Loucy (cell line): ENCODE measurements around the gene BCL11A.

Source experiments
- EZH2phosphoT487 ChIP-seq: fragments of 200-600 bp; IDR thresholded peaks from 2 replicates; pipeline ENCODE4 v1.6.1; 2018; ENCODE audit warnings: antibody characterized with exemption, mild to moderate bottlenecking, moderate library complexity, borderline replicate concordance
- TF ChIP-seq, protein P1 (sequence below): fragments of 200-600 bp; sonication (generic); conservative IDR thresholded peaks from 2 replicates; pipeline ENCODE4 v1.5.1; 2014; ENCODE audit warnings: mild to moderate bottlenecking, antibody characterized with exemption, low read length

DNA sequence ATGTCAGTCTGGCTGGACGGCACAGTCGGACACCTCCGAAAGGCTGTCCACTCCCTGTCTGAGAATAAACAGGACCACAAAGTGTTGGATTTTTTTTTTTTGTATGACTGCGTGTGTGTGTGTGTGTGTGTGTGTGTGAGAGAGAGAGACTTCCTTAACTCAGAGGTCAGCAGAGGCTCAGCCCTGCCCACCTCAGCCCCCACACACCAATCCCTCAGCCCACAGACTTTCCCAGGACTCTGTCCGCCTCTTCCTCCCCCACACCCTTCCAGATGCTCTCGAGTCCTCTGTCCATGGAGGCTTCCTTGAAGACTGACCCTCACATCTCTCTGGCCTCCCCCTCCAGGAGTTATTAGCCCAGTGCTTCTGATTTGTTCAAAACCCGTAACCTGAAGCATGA, 147.3 kb downstream of the BCL11A start:
- TF ChIP-seq, protein P1, sequence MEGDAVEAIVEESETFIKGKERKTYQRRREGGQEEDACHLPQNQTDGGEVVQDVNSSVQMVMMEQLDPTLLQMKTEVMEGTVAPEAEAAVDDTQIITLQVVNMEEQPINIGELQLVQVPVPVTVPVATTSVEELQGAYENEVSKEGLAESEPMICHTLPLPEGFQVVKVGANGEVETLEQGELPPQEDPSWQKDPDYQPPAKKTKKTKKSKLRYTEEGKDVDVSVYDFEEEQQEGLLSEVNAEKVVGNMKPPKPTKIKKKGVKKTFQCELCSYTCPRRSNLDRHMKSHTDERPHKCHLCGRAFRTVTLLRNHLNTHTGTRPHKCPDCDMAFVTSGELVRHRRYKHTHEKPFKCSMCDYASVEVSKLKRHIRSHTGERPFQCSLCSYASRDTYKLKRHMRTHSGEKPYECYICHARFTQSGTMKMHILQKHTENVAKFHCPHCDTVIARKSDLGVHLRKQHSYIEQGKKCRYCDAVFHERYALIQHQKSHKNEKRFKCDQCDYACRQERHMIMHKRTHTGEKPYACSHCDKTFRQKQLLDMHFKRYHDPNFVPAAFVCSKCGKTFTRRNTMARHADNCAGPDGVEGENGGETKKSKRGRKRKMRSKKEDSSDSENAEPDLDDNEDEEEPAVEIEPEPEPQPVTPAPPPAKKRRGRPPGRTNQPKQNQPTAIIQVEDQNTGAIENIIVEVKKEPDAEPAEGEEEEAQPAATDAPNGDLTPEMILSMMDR: no peak
- TF ChIP-seq EZH2phosphoT487: no peak
